Measurements from ENCODE around the gene SMC1B. TPM values are rescaled to one million over a fixed set of nuclear protein-coding genes. Genes with fewer than 3 reads are reported as not detected.

The SMC1B gene
- total and polyA plus RNA-seq, 2 of the 8 experiments (the other 6 are each of a cell fraction or from before 2014, with no cell fraction given), result 0.02 TPM; not detected in 1

DNA sequence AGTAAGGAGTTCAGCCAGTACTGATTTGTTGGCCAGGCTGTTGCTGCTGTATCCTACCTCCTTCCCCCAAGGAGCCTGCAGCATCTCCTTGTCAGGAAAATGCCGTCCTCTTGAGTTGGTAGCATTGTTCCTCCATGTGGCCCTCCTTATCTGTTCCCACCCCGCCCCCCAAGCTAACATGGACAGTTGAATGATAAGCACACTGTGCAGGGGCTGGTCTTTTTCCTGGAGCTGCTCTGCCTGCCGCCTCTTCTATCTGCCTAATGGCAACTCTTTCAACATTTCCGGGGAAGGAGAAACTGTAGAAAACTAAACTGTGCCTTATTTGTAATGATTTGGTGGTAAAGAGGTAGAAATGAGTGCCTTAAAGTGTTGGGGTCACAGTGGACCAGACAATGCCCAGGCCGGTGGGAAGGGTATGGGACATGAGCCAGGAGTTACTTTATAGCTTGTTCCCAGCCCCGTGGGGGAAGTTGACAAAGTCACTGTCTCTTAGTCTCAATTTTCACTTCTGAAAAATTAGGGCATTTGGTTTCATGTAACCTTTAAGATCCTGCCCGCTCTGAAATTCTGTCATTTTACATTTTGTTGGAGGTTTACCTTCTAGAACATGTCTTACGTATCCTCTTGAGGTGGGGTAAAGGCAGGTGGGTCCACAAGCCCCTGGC is 99.2 kb downstream of the SMC1B start (continued):
- TF ChIP-seq GTF2F1 (IDR thresholded peaks at IDR 0.05; ENCODE audit: borderline replicate concordance, low read depth, low read length), result no peak
- no peak for TF ChIP-seq EP300 (IDR thresholded peaks at IDR 0.05; ENCODE audit: borderline replicate concordance in 1 of 2, low read depth in 2 of 2, low read length in 2 of 2)
